AG04450 (cell line): ENCODE measurements around the gene MYO16. TPM values are rescaled to one million over a fixed set of nuclear protein-coding genes. Genes with fewer than 3 reads are reported as not detected.

Experiments used
- CTCF ChIA-PET: fragments of 300-600, 350-600 bp; formaldehyde crosslinking; extraction: SDS; loops from one replicate; lab custom pipeline; 2022; ENCODE audit warnings: antibody characterized with exemption, inconsistent platforms; lab: Charles Lee
- POLR2A ChIA-PET: fragments of 350-600 bp; formaldehyde crosslinking; extraction: SDS; loops from one replicate; lab custom pipeline; 2021; ENCODE audit warnings: antibody characterized with exemption, inconsistent platforms; lab: Yijun Ruan, JAX
- DNase-seq: peaks from one replicate; pipeline ENCODE4 v3.0.0-alpha.2; 2011; ENCODE audit warnings: low read depth, low spot score
- H3K27ac ChIP-seq: one replicate; pipeline ENCODE4 v1.5.1; 2012; ENCODE audit warnings: low read depth, low read length, control low read depth
- H3K27me3 ChIP-seq: one replicate; pipeline ENCODE4 v1.6.0; 2012; ENCODE audit warnings: low read length; ENCODE audit not compliant: control insufficient read depth, insufficient read depth
- H3K4me3 ChIP-seq: 2 replicates; pipeline ENCODE4 v1.5.1; 2011; ENCODE audit warnings: mild to moderate bottlenecking, low read depth, low read length, control low read depth
- H3K9me3 ChIP-seq: 2 replicates; pipeline ENCODE4 v1.5.1; 2012; ENCODE audit warnings: low read length; ENCODE audit not compliant: control insufficient read depth, insufficient read depth
- polyA plus RNA-seq: library from polyadenylated mRNA; depleted of rRNA; stranded (reverse); fragments of >200 nt; gene quantifications from 2 replicates; pipeline ENCODE4 v1.2.3, GENCODE V29; 2011
- TF ChIP-seq, protein P1 (sequence below): IDR thresholded peaks from 2 replicates; pipeline ENCODE4 v1.5.1; 2011; ENCODE audit warnings: low read depth, low read length, control low read depth, inconsistent platforms

The MYO16 gene
- polyA plus RNA-seq, 1 experiment, result 0.02 TPM

DNA sequence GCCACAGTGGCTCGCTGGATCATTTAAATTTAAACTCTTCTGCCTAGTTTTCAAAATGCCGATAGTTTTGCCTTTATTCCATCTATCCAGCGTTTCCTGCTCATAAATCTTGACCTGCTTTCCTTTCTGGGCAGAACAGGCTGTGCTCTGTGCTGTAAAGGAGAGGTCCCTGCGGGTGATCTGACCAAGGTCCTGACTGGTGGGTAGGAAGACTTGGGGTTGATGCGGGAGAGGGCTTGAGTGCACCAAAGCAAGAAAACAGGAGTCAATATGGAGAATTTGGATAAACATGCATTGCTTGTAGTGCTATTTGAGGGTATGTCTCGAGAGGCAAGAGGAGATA is 533.6 kb downstream of the MYO16 start:
- Histone ChIP-seq H3K4me3 (no peak overlapping the region), H3K27ac (no peak overlapping the region), H3K9me3 (no peaks in the 10 kb centered on the region), H3K27me3 (no peaks in the 10 kb centered on the region)
- DNase-seq, result no peak
- CTCF ChIA-PET, result no interaction called here
- POLR2A ChIA-PET, result no interaction called here
- TF ChIP-seq, protein P1, sequence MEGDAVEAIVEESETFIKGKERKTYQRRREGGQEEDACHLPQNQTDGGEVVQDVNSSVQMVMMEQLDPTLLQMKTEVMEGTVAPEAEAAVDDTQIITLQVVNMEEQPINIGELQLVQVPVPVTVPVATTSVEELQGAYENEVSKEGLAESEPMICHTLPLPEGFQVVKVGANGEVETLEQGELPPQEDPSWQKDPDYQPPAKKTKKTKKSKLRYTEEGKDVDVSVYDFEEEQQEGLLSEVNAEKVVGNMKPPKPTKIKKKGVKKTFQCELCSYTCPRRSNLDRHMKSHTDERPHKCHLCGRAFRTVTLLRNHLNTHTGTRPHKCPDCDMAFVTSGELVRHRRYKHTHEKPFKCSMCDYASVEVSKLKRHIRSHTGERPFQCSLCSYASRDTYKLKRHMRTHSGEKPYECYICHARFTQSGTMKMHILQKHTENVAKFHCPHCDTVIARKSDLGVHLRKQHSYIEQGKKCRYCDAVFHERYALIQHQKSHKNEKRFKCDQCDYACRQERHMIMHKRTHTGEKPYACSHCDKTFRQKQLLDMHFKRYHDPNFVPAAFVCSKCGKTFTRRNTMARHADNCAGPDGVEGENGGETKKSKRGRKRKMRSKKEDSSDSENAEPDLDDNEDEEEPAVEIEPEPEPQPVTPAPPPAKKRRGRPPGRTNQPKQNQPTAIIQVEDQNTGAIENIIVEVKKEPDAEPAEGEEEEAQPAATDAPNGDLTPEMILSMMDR, result no peak

DNA sequence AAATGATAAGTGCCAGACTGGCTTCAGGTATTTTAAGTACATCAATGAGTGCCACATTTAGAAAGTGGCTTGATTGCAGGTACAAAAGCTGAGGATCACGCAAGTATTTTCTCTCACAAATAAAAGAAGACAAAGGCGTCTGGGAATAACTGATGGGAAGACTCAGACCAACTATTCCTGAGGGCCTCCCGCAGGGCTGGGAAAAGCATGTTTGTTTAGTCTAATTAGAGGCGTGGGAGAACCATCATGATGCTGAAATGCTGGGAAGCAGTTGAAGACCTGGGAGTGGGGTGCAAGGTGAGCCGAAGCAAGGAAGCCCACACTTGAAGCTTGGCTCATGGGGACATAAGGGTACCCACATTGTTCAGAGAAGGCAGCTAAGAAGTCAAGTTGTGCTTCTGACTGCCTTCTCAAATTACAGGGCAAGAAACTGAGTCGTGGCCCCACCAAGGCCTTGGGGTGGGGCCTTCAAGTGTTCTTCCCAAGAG is 536.0 kb downstream of the MYO16 start:
- ChIA-PET CTCF (no interaction called here), POLR2A (no interaction called here)
- no peak for DNase-seq
- no peak overlapping the region for H3K4me3 ChIP-seq
- H3K27ac ChIP-seq, result no peak overlapping the region
- no peaks in the 10 kb centered on the region for H3K27me3 ChIP-seq
- H3K9me3 ChIP-seq, result no peaks in the 10 kb centered on the region
- TF ChIP-seq, protein P1, result no peak

DNA sequence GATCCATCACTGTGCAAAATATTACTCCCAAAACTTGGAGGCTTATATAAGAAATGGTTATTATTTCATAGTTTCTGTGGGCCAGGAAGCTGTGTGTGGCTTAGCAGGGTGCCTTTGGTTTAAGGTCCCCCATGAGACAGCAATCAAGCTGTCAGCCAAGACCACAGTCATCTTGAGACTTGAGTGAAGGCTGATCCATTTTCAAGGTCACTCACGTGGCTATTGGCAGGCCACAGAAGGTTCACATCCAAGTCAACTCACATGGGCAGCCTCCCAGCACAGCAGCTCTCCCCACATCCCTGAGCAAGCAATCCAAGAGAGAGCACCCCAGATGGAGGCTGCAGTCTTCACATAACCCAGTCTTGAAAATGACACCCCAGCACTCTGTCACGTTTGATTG is 537.4 kb downstream of the MYO16 start:
- H3K4me3 ChIP-seq, result no peak overlapping the region
- no peak for DNase-seq
- no peaks in the 10 kb centered on the region for H3K9me3 ChIP-seq
- H3K27me3 ChIP-seq, result no peaks in the 10 kb centered on the region
- no peak overlapping the region for H3K27ac ChIP-seq
- CTCF ChIA-PET, result no interaction called here
- POLR2A ChIA-PET, result no interaction called here
- TF ChIP-seq, protein P1, result no peak

DNA sequence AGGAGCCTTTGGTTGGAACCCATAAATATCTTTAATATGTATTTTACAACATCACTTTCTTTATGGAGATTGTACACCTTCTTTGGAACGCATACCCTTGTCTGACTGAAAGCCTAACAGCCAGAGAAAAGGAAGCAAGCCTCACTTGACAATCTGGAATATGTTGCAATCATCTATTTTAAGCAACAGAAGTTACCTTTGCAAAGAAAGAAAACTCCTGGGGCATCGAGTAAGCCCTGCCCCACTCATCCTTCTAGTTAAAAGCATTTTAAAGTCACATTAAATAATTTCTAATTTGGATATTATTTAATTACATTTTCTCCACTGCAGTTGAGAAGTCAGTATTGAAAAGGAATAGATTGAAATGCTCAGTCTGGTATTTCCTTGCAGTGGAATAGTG is 542.7 kb downstream of the MYO16 start:
- H3K27ac ChIP-seq, result no peak overlapping the region
- H3K9me3 ChIP-seq, result no peaks in the 10 kb centered on the region
- POLR2A ChIA-PET, result no interaction called here
- H3K4me3 ChIP-seq, result no peak overlapping the region
- TF ChIP-seq, protein P1, result no peak
- no peaks in the 10 kb centered on the region for H3K27me3 ChIP-seq
- CTCF ChIA-PET, result no interaction called here
- no peak for DNase-seq

DNA sequence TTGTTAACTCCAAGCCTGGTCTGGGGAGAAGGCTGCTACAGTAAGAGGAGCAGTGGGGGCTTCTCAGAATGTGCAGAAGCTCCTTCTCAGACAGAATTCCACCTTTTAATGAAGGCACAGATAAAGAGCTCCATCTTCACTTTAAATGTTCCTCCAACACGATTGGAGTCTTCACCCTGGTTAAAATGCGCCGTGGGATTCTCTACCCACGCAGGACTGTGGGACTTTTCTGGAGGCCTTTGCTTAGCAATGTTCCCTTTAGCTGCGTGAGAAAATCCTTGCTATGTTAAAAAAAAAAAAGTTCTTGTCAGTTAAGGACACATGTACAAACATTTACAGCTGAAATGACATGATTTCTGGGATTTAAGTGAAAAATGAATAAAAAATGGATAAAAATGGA is 546.3 kb downstream of the MYO16 start:
- Histone ChIP-seq H3K27ac (no peak overlapping the region), H3K4me3 (no peak overlapping the region), H3K27me3 (no peaks in the 10 kb centered on the region), H3K9me3 (no peaks in the 10 kb centered on the region)
- ChIA-PET POLR2A (no interaction called here), CTCF (no interaction called here)
- TF ChIP-seq, protein P1, result no peak
- DNase-seq, result no peak
